ENCODE measurements around the gene OR10H4. TPM values are rescaled to one million over a fixed set of nuclear protein-coding genes. Genes with fewer than 3 reads are reported as not detected.
"Not testable (repeated sequence)": the region's sequence is repeated elsewhere in the genome, so short reads cannot be mapped to it uniquely, and the experiment has no call there.

The OR10H4 gene
- total RNA-seq, 4 donors from 2014 or later = not detected

- Histone ChIP-seq H3K27ac (no peak overlapping the region), H3K4me1 (no peaks in the 10 kb centered on the region), H3K9me3 (peaks cover 3% of the 10 kb centered on the region), H3K27me3 (peaks cover 8% of the 10 kb centered on the region), H3K36me3 (no peaks in the 10 kb centered on the region), H3K4me3 (no peak overlapping the region)
- no peak for DNase-seq (ENCODE audit: low spot score in 2 of 2)
- 66% methylated on average over 4 of the region's 4 CpGs for WGBS
- TF ChIP-seq POLR2AphosphoS5 (IDR thresholded peaks at IDR 0.05) (no peak), POLR2A (IDR thresholded peaks at IDR 0.05) (no peak), EP300 (IDR thresholded peaks at IDR 0.05) (no peak)
- TF ChIP-seq, protein P1, sequence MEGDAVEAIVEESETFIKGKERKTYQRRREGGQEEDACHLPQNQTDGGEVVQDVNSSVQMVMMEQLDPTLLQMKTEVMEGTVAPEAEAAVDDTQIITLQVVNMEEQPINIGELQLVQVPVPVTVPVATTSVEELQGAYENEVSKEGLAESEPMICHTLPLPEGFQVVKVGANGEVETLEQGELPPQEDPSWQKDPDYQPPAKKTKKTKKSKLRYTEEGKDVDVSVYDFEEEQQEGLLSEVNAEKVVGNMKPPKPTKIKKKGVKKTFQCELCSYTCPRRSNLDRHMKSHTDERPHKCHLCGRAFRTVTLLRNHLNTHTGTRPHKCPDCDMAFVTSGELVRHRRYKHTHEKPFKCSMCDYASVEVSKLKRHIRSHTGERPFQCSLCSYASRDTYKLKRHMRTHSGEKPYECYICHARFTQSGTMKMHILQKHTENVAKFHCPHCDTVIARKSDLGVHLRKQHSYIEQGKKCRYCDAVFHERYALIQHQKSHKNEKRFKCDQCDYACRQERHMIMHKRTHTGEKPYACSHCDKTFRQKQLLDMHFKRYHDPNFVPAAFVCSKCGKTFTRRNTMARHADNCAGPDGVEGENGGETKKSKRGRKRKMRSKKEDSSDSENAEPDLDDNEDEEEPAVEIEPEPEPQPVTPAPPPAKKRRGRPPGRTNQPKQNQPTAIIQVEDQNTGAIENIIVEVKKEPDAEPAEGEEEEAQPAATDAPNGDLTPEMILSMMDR (IDR thresholded peaks at IDR 0.05) = no peak
These were observed 29.6 kb upstream of the OR10H4 start for GRCh38 chr19:15919243-15919642.

DNA sequence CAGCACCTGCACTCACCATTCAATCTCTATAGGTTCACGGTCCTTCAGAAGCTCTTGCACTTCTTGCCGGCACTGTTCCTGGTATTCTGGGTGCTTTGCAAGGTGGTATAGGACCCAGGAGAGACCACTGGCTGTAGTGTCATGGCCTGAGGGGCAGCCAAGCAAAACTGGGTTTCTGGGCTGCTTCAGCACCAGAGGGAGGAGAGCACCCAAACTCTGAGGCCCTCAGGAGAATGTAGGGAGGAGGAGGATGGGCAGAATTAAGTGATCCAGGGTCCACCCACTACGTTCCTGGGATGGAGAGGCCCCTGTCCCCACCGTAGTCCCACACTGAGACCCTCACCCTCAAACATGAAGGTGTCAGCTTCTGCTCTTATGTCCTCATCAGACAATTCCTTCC is 26.8 kb upstream of the OR10H4 start:
- DNase-seq (ENCODE audit: low spot score in 2 of 2) = no peak
- Histone ChIP-seq H3K4me3 (no peak overlapping the region), H3K27me3 (peaks cover 2% of the 10 kb centered on the region), H3K9me3 (no peaks in the 10 kb centered on the region), H3K4me1 (no peaks in the 10 kb centered on the region), H3K36me3 (no peaks in the 10 kb centered on the region), H3K27ac (no peak overlapping the region)
- 66% methylated on average over 4 of the region's 4 CpGs for whole genome bisulfite sequencing
- no peak for TF ChIP-seq POLR2AphosphoS5 (IDR thresholded peaks at IDR 0.05)
- TF ChIP-seq POLR2A (IDR thresholded peaks at IDR 0.05) = no peak
- TF ChIP-seq EP300 (IDR thresholded peaks at IDR 0.05) = no peak
- TF ChIP-seq, protein P1 (IDR thresholded peaks at IDR 0.05) = no peak

- WGBS = 76% methylated on average over 6 of the region's 8 CpGs
- TF ChIP-seq POLR2A (IDR thresholded peaks at IDR 0.05) = no peak
- no peaks in the 10 kb centered on the region for H3K4me1 ChIP-seq
These were observed 25.1 kb upstream of the OR10H4 start for GRCh38 chr19:15923702-15924101.

DNA sequence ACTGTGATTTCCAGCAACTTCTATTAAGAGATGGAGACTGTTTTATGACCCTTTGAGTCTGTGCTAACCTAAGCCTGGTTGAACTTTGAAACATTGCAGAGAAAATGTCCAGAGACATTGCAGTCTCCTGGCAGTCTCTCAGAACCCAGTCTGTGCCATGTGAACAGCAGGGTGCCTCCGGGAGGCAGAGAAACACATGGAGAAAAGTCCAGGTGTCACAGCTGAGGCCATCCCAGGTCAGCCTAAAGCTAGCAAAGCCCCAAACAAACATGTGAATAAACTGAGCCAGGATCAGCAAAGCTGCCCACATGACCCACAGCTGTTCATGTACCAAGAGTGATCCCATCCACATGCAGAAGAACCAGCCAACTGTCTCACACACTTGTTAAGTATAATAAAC is 22.3 kb upstream of the OR10H4 start:
- peaks cover 5% of the 10 kb centered on the region for H3K27me3 ChIP-seq
- no peak overlapping the region for H3K4me3 ChIP-seq
- no peaks in the 10 kb centered on the region for H3K9me3 ChIP-seq
- TF ChIP-seq, protein P1 (IDR thresholded peaks at IDR 0.05) = no peak
- TF ChIP-seq POLR2AphosphoS5 (IDR thresholded peaks at IDR 0.05) (no peak), POLR2A (IDR thresholded peaks at IDR 0.05) (no peak), EP300 (IDR thresholded peaks at IDR 0.05) (no peak)
- no peaks in the 10 kb centered on the region for H3K4me1 ChIP-seq
- DNase-seq (ENCODE audit: low spot score in 2 of 2) = no peak
- no peak overlapping the region for H3K27ac ChIP-seq
- no peaks in the 10 kb centered on the region for H3K36me3 ChIP-seq
- WGBS = no CpG with 5 or more reads among the region's 1 CpG

More at GRCh38 chr19:15923702-15924101, 25.1 kb upstream of the OR10H4 start:
- Histone ChIP-seq H3K9me3 (no peaks in the 10 kb centered on the region), H3K4me3 (no peak overlapping the region), H3K27me3 (peaks cover 6% of the 10 kb centered on the region), H3K27ac (no peak overlapping the region), H3K36me3 (no peaks in the 10 kb centered on the region)
- no peak for DNase-seq (ENCODE audit: low spot score in 2 of 2)

GRCh38 chr19:15928321-15928720 is 20.5 kb upstream of the OR10H4 start:
- peaks cover 4% of the 10 kb centered on the region for H3K27me3 ChIP-seq
- DNase-seq (ENCODE audit: low spot score in 2 of 2) = no peak
- H3K4me3 ChIP-seq = no peak overlapping the region
- TF ChIP-seq POLR2AphosphoS5 (IDR thresholded peaks at IDR 0.05) (no peak), EP300 (IDR thresholded peaks at IDR 0.05) (no peak), POLR2A (IDR thresholded peaks at IDR 0.05) (no peak)
- TF ChIP-seq, protein P1 (IDR thresholded peaks at IDR 0.05) = no peak
- H3K4me1 ChIP-seq = no peaks in the 10 kb centered on the region
- no peaks in the 10 kb centered on the region for H3K9me3 ChIP-seq
- H3K27ac ChIP-seq = no peak overlapping the region
- H3K36me3 ChIP-seq = no peaks in the 10 kb centered on the region
- WGBS = 78% methylated on average over 3 of the region's 3 CpGs

DNA sequence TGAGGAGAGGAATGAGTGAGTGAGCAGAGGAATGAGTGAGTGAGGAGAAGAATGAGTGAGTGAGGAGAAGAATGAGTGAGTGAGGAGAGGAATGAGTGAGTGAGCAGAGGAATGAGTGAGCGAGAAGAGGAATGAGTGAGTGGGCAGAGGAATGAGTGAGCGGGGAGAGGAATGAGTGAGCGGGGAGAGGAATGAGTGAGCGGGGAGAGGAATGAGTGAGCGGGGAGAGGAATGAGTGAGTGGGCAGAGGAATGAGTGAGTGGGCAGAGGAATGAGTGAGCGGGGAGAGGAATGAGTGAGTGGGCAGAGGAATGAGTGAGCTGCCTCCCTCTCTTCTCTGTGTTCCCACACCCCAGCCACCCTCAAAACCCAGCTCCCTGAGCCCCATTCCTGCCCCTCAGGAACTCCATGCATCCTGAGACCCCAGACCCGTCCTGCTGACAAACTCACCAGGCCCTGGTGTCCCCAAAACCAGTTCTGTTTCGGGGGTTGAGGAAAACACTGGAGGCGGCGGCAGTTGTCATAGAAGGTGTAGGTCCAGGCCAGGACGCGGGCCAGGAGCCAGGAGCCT is 15.0 kb upstream of the OR10H4 start:
- WGBS = 44% methylated on average over 12 of the region's 12 CpGs
- not testable (repeated sequence) for DNase-seq (ENCODE audit: low spot score in 2 of 2); H3K9me3 ChIP-seq; H3K4me3 ChIP-seq; H3K36me3 ChIP-seq
- peaks cover 18% of the 10 kb centered on the region for H3K4me1 ChIP-seq
- peaks cover 17% of the 10 kb centered on the region for H3K27me3 ChIP-seq
- peak overlapping the region; percentile 19 for H3K27ac ChIP-seq
